ENCODE measurements around the gene EGFL7.
A peak's percentile ranks its signal among the peaks of the same experiment; 100 is the strongest.

The EGFL7 gene

DNA sequence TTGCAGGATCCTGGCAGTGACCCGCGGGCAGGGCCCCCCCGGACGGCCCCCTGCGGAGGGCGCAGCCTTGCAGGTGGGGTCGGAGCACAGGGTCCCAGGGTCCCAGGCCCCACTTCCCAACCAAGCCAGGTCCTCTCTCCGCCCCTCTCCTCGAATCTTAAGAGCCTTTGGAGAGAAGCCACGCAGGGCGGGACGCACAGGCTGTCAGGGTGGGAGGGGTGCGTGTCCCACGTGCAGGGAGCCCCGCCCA is 18.4 kb upstream of the EGFL7 start:
- DNase-seq (ENCODE audit: low spot score) = no peak

DNA sequence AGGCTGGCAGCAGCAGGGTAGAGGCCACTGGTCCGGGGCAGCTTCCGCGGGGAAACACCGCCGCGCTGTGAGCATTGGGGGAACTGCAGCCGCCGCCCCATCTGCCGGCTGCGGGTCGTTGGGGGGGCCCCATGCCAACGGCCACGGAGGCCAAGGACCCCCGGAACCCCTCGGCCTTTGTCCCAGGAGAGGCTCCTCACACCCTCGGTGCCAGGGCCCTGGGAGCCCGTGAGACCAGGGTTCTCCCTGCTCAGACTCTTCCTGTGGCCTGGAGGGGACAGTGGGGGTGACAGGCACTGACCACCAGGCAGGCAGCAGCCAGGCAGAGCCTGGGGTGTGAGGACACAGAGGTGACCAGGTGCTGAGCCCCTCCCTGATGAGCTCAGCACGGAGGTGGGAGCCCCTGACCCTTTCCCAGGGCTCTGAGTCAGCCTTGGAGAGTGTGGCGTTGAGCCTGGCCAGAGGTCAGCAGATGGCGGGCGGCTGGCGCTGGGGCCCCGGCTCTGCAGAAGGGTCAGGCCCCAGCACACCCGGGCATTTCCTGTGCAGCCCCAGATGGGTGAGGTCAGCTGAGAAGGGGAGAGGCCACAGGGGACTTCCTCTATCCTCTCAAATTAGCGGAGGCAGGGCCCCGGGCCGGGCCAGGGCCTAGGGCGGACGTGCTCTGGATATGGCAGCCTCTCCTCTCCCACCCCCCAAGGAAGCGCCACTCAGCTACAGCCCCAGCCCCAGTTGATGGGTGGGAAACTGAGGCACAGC is 17.9 kb upstream of the EGFL7 start:
- DNase-seq (ENCODE audit: low spot score) = peak; percentile 70

GRCh38 chr9:136645352-136645902 is 17.3 kb upstream of the EGFL7 start:
- DNase-seq (ENCODE audit: low spot score) = no peak

DNA sequence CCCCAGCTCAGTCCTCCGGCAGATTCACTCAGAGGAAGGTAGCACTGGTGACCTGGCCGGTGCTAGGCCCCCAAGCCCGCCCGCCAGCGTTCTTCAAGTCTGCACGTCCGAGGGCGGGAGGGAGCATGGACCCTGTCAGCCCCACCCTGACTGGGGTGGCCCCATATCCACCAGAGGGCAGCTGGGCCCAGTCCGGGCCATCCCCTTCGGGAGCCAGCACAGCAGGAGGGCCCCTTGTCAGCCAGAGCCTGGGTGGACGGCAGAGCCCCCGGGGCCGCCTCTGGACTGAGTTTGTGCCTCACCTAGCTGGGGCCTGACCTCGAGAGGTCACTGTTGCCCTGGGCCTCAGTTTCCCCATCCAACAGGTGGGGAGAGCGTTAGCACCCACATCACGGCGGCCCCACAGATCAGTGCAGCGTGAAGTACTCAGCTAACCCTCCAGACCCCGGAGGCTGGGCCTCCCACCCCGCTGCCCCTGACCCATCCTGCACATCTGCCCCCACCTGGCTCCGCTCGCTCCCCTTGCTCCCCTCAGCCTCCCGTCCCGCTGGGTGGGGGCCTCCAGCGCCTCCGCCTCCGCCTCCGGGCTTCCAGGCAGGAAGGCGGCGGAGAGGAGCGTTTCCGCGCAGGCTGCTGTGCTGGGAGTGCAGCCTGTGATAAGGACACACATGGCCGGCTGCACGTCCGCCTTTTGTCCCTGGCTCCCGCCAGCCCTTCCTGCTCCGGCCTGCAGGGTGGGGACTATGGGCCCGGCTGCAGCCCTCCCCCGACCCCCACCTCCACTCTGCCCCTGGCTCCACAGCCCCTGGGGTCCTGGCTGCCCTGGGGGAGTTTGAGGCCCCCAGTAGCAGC is 16.6 kb upstream of the EGFL7 start:
- DNase-seq (ENCODE audit: low spot score) = no peak

GRCh38 chr9:136646827-136647711 is 15.6 kb upstream of the EGFL7 start:
- DNase-seq (ENCODE audit: low spot score) = no peak

- DNase-seq (ENCODE audit: low spot score) = no peak
These were observed 14.0 kb upstream of the EGFL7 start for GRCh38 chr9:136648751-136649150.

DNA sequence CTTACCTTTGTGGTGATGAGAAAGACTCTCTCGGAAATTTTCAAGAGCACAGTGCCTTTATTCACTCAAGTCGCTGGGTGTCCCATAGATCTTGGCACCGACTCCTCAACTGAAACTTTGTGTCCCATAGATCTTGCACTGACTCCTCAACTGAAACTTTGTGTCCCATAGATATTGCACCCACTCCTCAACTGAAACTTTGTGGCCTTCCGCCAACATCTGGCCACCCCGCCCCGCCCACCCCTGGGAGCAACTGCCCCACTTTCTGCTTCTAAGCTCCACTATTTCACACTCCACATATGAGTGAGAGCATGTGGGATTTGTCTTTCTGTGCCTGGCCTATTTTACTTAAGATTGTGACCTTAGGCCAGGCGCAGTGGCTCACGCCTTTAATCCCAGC is 12.7 kb upstream of the EGFL7 start:
- no peak for DNase-seq (ENCODE audit: low spot score)

- no peak for DNase-seq (ENCODE audit: low spot score)
These were observed 12.1 kb upstream of the EGFL7 start for GRCh38 chr9:136650648-136651047.

DNA sequence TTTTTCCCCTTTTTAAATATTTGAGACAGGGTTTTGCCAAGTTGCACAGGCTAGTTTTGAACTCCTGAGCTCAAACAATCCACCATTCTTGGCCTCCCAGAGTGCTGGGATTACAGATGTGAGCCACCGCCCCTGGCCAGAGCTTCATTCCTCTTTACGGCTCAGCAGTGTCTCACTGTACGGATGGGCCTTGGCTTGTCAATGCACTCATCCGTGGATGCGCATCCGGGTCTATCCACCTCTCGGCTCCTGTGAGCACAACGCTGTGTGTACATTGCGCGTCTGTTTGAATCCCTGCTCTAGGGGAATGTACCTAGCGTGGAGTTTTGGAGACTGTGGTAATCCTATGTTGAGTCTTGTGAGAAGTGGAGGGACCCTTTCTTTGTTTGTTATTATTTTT is 10.9 kb upstream of the EGFL7 start:
- DNase-seq (ENCODE audit: low spot score) = no peak

- no peak for DNase-seq (ENCODE audit: low spot score)
These were observed 9.2 kb upstream of the EGFL7 start for GRCh38 chr9:136653323-136654079.

GRCh38 chr9:136654820-136655535 is 7.7 kb upstream of the EGFL7 start:
- DNase-seq (ENCODE audit: low spot score) = no peak

DNA sequence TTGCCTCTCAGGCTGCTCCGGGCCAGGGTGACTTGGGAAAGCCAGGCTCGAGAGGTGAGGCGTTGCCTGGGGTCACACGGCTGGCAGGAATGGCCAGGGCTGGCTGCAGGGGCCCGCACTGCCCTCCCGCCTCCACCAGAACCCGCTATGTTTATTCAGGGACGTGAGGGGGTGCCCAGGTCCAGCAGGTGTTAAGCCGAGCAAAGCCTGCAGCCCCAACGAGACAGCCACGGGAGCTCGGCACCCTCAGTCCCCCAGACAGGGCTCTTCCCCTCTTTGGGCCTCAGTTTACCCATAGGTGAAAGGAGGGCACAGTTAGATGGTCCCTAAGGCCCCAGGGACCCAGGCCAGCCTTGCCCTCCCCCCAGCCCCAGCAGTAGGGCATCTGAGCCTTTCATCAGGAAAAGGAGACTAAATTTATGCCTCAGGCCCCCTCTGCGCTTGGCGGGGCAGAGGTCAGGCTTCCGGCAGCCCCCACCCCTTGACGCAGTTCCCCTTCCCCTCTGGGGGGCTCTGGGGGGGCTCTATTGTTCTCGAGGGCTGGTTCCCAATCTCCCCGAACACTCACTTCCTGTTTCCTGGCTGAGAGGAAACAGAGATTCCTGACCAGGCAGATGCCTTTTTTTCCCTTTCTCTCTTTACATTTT is 7.1 kb upstream of the EGFL7 start:
- no peak for DNase-seq (ENCODE audit: low spot score)

- DNase-seq (ENCODE audit: low spot score) = no peak
These were observed 6.5 kb upstream of the EGFL7 start for GRCh38 chr9:136656183-136656738.

DNA sequence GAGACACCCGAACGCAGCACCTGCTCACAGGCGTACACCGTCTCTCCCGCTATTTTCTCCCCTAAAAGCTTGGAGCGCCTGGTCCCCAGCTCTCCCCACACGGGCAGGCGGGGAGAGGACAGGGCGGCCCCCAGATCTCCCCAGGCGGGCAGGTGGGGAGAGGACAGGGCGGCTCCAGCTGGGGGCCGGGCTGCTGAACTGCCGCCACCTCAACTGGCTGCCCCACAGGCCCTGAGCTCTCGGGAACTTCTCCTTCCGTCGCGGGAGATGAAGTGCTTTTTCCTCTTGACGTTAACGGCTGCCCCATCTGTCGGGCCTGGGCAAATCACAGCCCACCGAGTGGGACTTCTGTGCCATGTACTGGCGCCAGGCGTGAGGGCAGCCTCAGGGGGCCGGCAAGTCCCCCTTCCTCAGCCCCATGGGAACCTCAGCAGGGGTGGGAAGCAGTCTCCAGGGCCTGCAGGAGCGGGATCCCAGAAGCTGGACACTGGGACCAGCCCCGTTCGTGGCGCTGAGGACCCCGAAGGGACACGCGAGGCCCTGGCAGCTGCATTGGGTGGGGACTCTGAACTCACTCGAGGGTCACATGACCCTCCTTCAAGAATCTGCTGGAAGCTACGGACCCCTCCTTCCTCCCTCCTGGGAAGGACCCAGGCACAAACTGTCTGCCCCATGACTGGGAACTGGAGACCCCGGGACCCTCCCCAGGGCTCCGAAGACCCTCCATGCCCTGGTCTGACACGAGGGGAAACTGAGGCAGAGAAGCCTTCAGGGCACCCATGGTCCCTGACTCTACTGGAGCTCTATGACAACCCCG is 5.7 kb upstream of the EGFL7 start:
- DNase-seq (ENCODE audit: low spot score) = no peak

GRCh38 chr9:136657974-136658848 is 4.5 kb upstream of the EGFL7 start:
- DNase-seq (ENCODE audit: low spot score) = no peak

DNA sequence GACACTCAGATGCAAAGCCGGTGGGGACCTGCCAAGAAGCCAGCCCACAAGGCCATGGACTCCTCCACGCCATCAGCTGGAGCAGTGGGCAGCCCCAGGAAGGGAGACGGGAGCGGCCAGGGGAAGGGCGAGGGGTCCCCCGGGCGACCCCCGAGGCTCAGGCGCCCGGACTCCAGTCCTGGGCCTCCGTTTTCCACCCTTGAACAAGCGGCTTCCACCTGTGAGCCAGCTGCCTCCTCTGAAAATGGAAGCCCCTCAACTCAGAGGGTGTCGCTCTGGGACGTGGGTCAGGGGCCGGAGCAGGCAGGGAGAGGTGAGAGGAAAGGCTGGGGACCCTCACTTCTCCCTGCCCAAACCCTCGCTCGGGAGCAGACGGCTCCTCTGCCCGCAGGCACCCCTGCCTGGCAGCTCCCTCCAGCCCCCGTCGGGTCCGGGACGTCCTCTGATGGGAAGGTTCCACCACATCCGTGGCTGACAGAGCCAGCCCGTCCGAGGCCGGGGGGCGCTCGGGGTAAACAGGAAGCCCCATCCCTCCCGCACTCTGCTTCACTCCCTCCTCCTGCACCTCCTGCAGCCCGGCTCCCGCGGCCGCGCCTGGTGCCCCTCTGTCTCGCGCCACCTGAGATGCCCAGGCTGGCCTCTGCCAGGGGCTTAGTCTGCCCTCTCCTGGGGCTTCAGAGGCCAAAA is 3.7 kb upstream of the EGFL7 start:
- no peak for DNase-seq (ENCODE audit: low spot score)
